Activated CD4-positive, CD25-positive, alpha-beta regulatory T cell treated with anti-CD3 and anti-CD28 coated beads, Interleukin-2, amount 50 U/mL, for 72 hours (primary cell): Measurements from ENCODE around the gene SMURF2.
"Not testable (repeated sequence)": the region's sequence is repeated elsewhere in the genome, so short reads cannot be mapped to it uniquely, and the experiment has no call there.

Source experiments
- DNase-seq: peaks from one replicate; pipeline ENCODE4 v3.0.0; 2021

SMURF2 gene

GRCh38 chr17:64661976-64662773 is at the start of gene SMURF2:
TSS of gene SMURF2 (minus strand) at chr17:64662307. CDS start at chr17:64661880, 427 bp downstream.
- DNase-seq = peak; percentile 77

- DNase-seq = no peak
These were observed 47.4 kb upstream of the SMURF2 start for GRCh38 chr17:64709481-64709880.

GRCh38 chr17:64707050-64707591 is 45.0 kb upstream of the SMURF2 start:
- DNase-seq = no peak

- DNase-seq = no peak
These were observed 44.3 kb upstream of the SMURF2 start for GRCh38 chr17:64706224-64707049.

- no peak for DNase-seq
These were observed 40.7 kb upstream of the SMURF2 start for GRCh38 chr17:64702815-64703214.

GRCh38 chr17:64698725-64699124 is 36.6 kb upstream of the SMURF2 start:
- DNase-seq = no peak

- DNase-seq = no peak
These were observed 32.1 kb upstream of the SMURF2 start for GRCh38 chr17:64694207-64694606.

GRCh38 chr17:64692187-64692586 is 30.1 kb upstream of the SMURF2 start:
- no peak for DNase-seq

GRCh38 chr17:64689106-64689505 is 27.0 kb upstream of the SMURF2 start:
- DNase-seq = no peak

- DNase-seq = no peak
These were observed 26.4 kb upstream of the SMURF2 start for GRCh38 chr17:64688481-64688880.

GRCh38 chr17:64687961-64688360 is 25.9 kb upstream of the SMURF2 start:
- no peak for DNase-seq

- DNase-seq = no peak
These were observed 25.3 kb upstream of the SMURF2 start for GRCh38 chr17:64687376-64687775.

- no peak for DNase-seq
These were observed 24.6 kb upstream of the SMURF2 start for GRCh38 chr17:64686705-64687104.

- DNase-seq = no peak
These were observed 23.6 kb upstream of the SMURF2 start for GRCh38 chr17:64685705-64686104.

GRCh38 chr17:64683796-64684195 is 21.7 kb upstream of the SMURF2 start:
- DNase-seq = no peak

GRCh38 chr17:64682261-64683181 is 20.4 kb upstream of the SMURF2 start:
- no peak for DNase-seq

GRCh38 chr17:64679710-64680216 is 17.7 kb upstream of the SMURF2 start:
- no peak for DNase-seq

GRCh38 chr17:64676763-64677162 is 14.7 kb upstream of the SMURF2 start:
- no peak for DNase-seq

- not testable (repeated sequence) for DNase-seq
These were observed 8.9 kb upstream of the SMURF2 start for GRCh38 chr17:64670843-64671590.

- DNase-seq = not testable (repeated sequence)
These were observed 6.0 kb upstream of the SMURF2 start for GRCh38 chr17:64667807-64668721.
